ENCODE measurements around the gene C6orf47.

DNA sequence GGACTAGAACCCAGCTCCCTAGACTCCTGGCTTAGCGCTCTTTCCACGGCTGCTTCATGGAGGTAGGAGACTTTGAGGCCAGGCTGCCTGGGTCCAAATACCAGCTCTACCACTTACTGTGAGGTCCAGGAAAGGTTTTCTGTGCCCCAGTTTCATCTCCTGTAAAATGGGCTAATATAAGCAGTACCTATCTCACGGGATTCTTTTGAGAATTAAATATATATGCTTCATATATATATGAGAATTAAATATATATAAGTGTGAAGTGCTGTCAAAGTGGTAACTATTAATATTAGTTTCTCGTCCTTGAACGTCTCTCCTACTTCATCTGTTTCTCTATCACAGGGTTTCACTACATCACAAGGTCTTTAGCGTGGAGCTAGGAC is 30.5 kb upstream of the C6orf47 start:
- TF ChIP-seq POLR2A (IDR thresholded peaks at IDR 0.05; ENCODE audit: low read depth, low read length) (no peak), TAF1 (IDR thresholded peaks at IDR 0.05; ENCODE audit: low read depth, low read length) (no peak), POLR2AphosphoS5 (IDR thresholded peaks at IDR 0.05; ENCODE audit: low read depth, low read length) (no peak)
